Stimulated activated CD8-positive, alpha-beta memory T cell treated with anti-CD3 and anti-CD28 coated beads, Interleukin-7, amount 100 ng/mL, for 24 hours (primary cell): ENCODE measurements around the gene STAC.
"Not testable (repeated sequence)": the region's sequence is repeated elsewhere in the genome, so short reads cannot be mapped to it uniquely, and the experiment has no call there.

ENCODE experiments used
- DNase-seq: peaks from one replicate; pipeline ENCODE4 v3.0.0-alpha.2; 2020; ENCODE audit warnings: low read depth

STAC gene

GRCh38 chr3:36520241-36521006, 140.1 kb downstream of the STAC start:
- no peak for DNase-seq

- no peak for DNase-seq
Observed at GRCh38 chr3:36521007-36521379, 140.7 kb downstream of the STAC start.

GRCh38 chr3:36524560-36524959, 144.3 kb downstream of the STAC start:
- DNase-seq = no peak

- no peak for DNase-seq
Observed at GRCh38 chr3:36525115-36525801, 145.0 kb downstream of the STAC start.

- DNase-seq = no peak
Observed at GRCh38 chr3:36538136-36538749, 157.9 kb downstream of the STAC start.

- DNase-seq = no peak
Observed at GRCh38 chr3:36540888-36541518, 160.7 kb downstream of the STAC start.

- DNase-seq = no peak
Observed at GRCh38 chr3:36542186-36542585, 161.9 kb downstream of the STAC start.

GRCh38 chr3:36543276-36543997, 163.1 kb downstream of the STAC start:
- no peak for DNase-seq

- DNase-seq = no peak
Observed at GRCh38 chr3:36546226-36546625, 165.9 kb downstream of the STAC start.

GRCh38 chr3:36548712-36549111, 168.4 kb downstream of the STAC start:
- no peak for DNase-seq

- no peak for DNase-seq
Observed at GRCh38 chr3:36557021-36557707, 176.9 kb downstream of the STAC start.

- DNase-seq = no peak
Observed at GRCh38 chr3:36557708-36558421, 177.6 kb downstream of the STAC start.

- DNase-seq = no peak
Observed at GRCh38 chr3:36558961-36559360, 178.7 kb downstream of the STAC start.

GRCh38 chr3:36560685-36561084, 180.4 kb downstream of the STAC start:
- DNase-seq = no peak

- no peak for DNase-seq
Observed at GRCh38 chr3:36561601-36562000, 181.3 kb downstream of the STAC start.

- no peak for DNase-seq
Observed at GRCh38 chr3:36562945-36563344, 182.6 kb downstream of the STAC start.

- DNase-seq = no peak
Observed at GRCh38 chr3:36575241-36575640, 194.9 kb downstream of the STAC start.

GRCh38 chr3:36578418-36578817, 198.1 kb downstream of the STAC start:
- not testable (repeated sequence) for DNase-seq

GRCh38 chr3:36579746-36580145, 199.4 kb downstream of the STAC start:
- no peak for DNase-seq

- DNase-seq = no peak
Observed at GRCh38 chr3:36580716-36581115, 200.4 kb downstream of the STAC start.

- DNase-seq = no peak
Observed at GRCh38 chr3:36591959-36592358, 211.7 kb downstream of the STAC start.
